HEK293 (cell line): ENCODE measurements around the gene PLSCR3.

Experiments
- CTCF ChIA-PET: fragments of 350-600 bp; formaldehyde crosslinking; extraction: SDS; loops from one replicate; lab custom pipeline; 2021; ENCODE audit warnings: antibody characterized with exemption; lab: Yijun Ruan, JAX
- POLR2A ChIA-PET: fragments of 300-600 bp; formaldehyde crosslinking; extraction: SDS; loops from one replicate; lab custom pipeline; 2020; ENCODE audit warnings: antibody characterized with exemption, inconsistent platforms; lab: Yijun Ruan, JAX
- H3K27ac ChIP-seq: fragments of 200-500 bp; sonication (Bioruptor generic); 2 replicates; pipeline ENCODE4 v1.5.1; 2014; ENCODE audit warnings: low read depth, low read length, control low read depth, inconsistent platforms; ENCODE audit errors: extremely low read depth
- H3K36me3 ChIP-seq, 2 experiments: fragments of 200-500 bp in 1 of 2; sonication (Bioruptor generic) in 1 of 2; 1 replicate in 1 of 2; 2 replicates in 1 of 2; pipeline ENCODE4 v1.5.1; 2014 to 2017; ENCODE audit warnings: inconsistent platforms in 2 of 2, low read length in 2 of 2; ENCODE audit not compliant: control insufficient read depth in 2 of 2, insufficient read depth in 1 of 2
- H3K4me1 ChIP-seq: fragments of 200-500 bp; sonication (Bioruptor generic); 2 replicates; pipeline ENCODE4 v1.5.1; 2014; ENCODE audit warnings: mild to moderate bottlenecking, low read length, inconsistent platforms; ENCODE audit not compliant: control insufficient read depth, insufficient read depth
- H3K4me3 ChIP-seq: 2 replicates; pipeline ENCODE4 v1.5.1; 2011; ENCODE audit warnings: low read depth, mild to moderate bottlenecking, control low read depth, low read length, moderate library complexity
- H3K9me3 ChIP-seq: fragments of 200-500 bp; sonication (Bioruptor generic); 2 replicates; pipeline ENCODE4 v1.5.1; 2014; ENCODE audit warnings: low read depth, low read length, inconsistent platforms; ENCODE audit not compliant: control insufficient read depth, insufficient read depth
- EGR2 ChIP-seq: fragments of 450-650 bp; formaldehyde crosslinking; IDR thresholded peaks from 2 replicates; pipeline ENCODE4 v1.5.1; 2016; ENCODE audit warnings: low read depth, missing biosample characterization, missing genetic modification characterization
- HOXA7 ChIP-seq: sonication (generic); formaldehyde crosslinking; IDR thresholded peaks from 2 replicates; pipeline ENCODE4 v1.8.1; 2022; ENCODE audit warnings: missing genetic modification reagents, borderline replicate concordance
- KLF10 ChIP-seq: fragments of 450-650 bp; IDR thresholded peaks from 2 replicates; pipeline ENCODE4 v1.5.1; 2018; ENCODE audit warnings: missing biosample characterization, mild to moderate bottlenecking, missing genetic modification characterization
- ZNF138 ChIP-seq: fragments of 450-650 bp; formaldehyde crosslinking; IDR thresholded peaks from 2 replicates; pipeline ENCODE4 v1.5.1; 2016; ENCODE audit warnings: missing biosample characterization, missing genetic modification characterization, borderline replicate concordance
- ZNF223 ChIP-seq: fragments of 450-650 bp; formaldehyde crosslinking; IDR thresholded peaks from 2 replicates; pipeline ENCODE4 v1.5.1; 2016; ENCODE audit warnings: missing biosample characterization, missing genetic modification characterization
- ZNF23 ChIP-seq: fragments of 450-650 bp; formaldehyde crosslinking; IDR thresholded peaks from 2 replicates; pipeline ENCODE4 v1.5.1; 2016; ENCODE audit warnings: missing biosample characterization, missing genetic modification characterization, borderline replicate concordance
- ZNF354C ChIP-seq: fragments of 450-650 bp; formaldehyde crosslinking; IDR thresholded peaks from 2 replicates; pipeline ENCODE4 v1.5.1; 2016; ENCODE audit warnings: missing biosample characterization, missing genetic modification characterization, low read depth, borderline replicate concordance
- ZNF48 ChIP-seq: fragments of 450-650 bp; formaldehyde crosslinking; IDR thresholded peaks from 2 replicates; pipeline ENCODE4 v1.5.1; 2016; ENCODE audit warnings: missing biosample characterization, missing genetic modification characterization
- ZNF501 ChIP-seq: fragments of 450-650 bp; formaldehyde crosslinking; IDR thresholded peaks from 2 replicates; pipeline ENCODE4 v1.5.1; 2016; ENCODE audit warnings: missing biosample characterization, missing genetic modification characterization
- ZNF548 ChIP-seq: fragments of 450-650 bp; formaldehyde crosslinking; IDR thresholded peaks from 2 replicates; pipeline ENCODE4 v1.5.1; 2016; ENCODE audit warnings: missing biosample characterization, missing genetic modification characterization
- ZNF600 ChIP-seq: fragments of 450-650 bp; formaldehyde crosslinking; IDR thresholded peaks from 2 replicates; pipeline ENCODE4 v1.5.1; 2016; ENCODE audit warnings: missing biosample characterization, missing genetic modification characterization
- ZNF658 ChIP-seq: fragments of 450-650 bp; formaldehyde crosslinking; IDR thresholded peaks from 2 replicates; pipeline ENCODE4; 2016; ENCODE audit warnings: missing biosample characterization, missing genetic modification characterization
- ZNF747 ChIP-seq: fragments of 450-650 bp; formaldehyde crosslinking; IDR thresholded peaks from 2 replicates; pipeline ENCODE4 v1.5.1; 2016; ENCODE audit warnings: missing biosample characterization, missing genetic modification characterization
- ZNF791 ChIP-seq: fragments of 450-650 bp; formaldehyde crosslinking; IDR thresholded peaks from 2 replicates; pipeline ENCODE4 v1.5.1; 2016; ENCODE audit warnings: missing biosample characterization, missing genetic modification characterization
- TF ChIP-seq, protein P1 (sequence below): fragments of 450-650 bp; formaldehyde crosslinking; IDR thresholded peaks from 2 replicates; pipeline ENCODE4 v1.5.1; 2016; ENCODE audit warnings: missing biosample characterization, missing genetic modification characterization
- TF ChIP-seq, protein P2 (sequence below): IDR thresholded peaks from 2 replicates; pipeline ENCODE4 v1.6.1; 2011; ENCODE audit warnings: mild to moderate bottlenecking, low read depth, low read length, borderline replicate concordance
- TF ChIP-seq, protein P3 (sequence below): fragments of 450-650 bp; formaldehyde crosslinking; IDR thresholded peaks from 2 replicates; pipeline ENCODE4 v1.5.1; 2017; ENCODE audit warnings: missing biosample characterization, missing genetic modification characterization
- TF ChIP-seq, protein P4 (sequence below): fragments of 450-650 bp; formaldehyde crosslinking; IDR thresholded peaks from 2 replicates; pipeline ENCODE4 v1.5.1; 2017; ENCODE audit warnings: missing biosample characterization, mild to moderate bottlenecking, missing genetic modification characterization, moderate library complexity
- TF ChIP-seq, protein P5 (sequence below): fragments of 450-650 bp; formaldehyde crosslinking; IDR thresholded peaks from 2 replicates; pipeline ENCODE4 v1.5.1; 2016; ENCODE audit warnings: missing biosample characterization, missing genetic modification characterization
- TF ChIP-seq, protein P6 (sequence below): fragments of 450-650 bp; formaldehyde crosslinking; IDR thresholded peaks from 2 replicates; pipeline ENCODE4 v1.5.1; 2016; ENCODE audit warnings: missing biosample characterization, missing genetic modification characterization
- TF ChIP-seq, protein P7 (sequence below): fragments of 450-650 bp; formaldehyde crosslinking; IDR thresholded peaks from 2 replicates; pipeline ENCODE4 v1.5.1; 2016; ENCODE audit warnings: missing biosample characterization, missing genetic modification characterization

The PLSCR3 gene

DNA sequence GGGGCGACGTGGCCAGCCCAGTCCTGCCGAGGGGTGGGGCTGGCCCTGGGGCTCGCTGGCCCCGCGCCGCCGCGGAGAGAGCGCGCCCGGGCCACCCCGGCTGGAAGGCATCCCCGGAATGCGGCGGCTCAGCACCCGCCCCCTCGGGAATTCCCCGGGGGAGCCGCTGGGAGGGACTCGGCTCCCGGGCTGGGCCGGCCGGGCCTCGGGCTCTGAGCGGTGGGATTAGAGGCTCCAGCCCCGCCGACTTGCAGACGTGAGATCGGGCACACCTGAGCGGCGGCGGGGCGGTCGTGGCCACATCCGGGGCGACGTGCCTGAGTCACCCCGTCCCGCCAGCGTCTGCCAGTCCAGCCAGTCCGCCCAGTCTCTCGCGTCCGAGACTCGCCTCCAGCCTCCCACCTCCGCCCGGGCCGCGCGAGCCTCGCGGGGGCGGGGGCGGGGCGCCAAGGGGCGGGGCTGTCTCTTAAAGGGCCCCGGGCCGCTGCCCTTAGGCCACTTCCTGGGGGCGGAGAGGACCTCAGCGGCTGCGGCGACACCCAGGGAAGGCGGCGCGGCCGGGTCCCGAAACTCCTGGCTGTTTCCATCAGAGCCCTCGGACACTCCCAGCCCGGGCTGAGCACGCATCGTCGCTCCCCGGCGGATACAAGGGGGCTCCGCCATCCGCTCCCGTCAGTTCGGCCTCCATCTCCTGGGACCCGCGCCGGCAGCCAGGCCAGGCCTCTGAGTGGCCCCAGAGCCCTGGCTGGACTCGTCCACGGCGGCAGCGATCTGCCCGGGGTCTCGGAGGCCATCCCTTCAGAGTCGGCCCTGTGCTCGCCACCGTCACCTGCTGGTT lies 42.4 kb downstream of the PLSCR3 start, which contains the start of gene KCTD11 (continued):
- TF ChIP-seq EGR2 (tag by site-specific recombination) (peak; percentile 93), ZNF791 (tag by site-specific recombination) (no peak), ZNF138 (tag by site-specific recombination) (no peak), ZNF23 (no peak), HOXA7 (CRISPR knock-in tag) (no peak), KLF10 (tag by site-specific recombination) (peak; percentile 97), ZNF548 (tag by site-specific recombination) (no peak), ZNF747 (tag by site-specific recombination) (no peak), ZNF501 (no peak), ZNF48 (tag by site-specific recombination) (no peak), ZNF354C (tag by site-specific recombination) (no peak), ZNF223 (tag by site-specific recombination) (peak; percentile 81)
- TF ChIP-seq, protein P1, sequence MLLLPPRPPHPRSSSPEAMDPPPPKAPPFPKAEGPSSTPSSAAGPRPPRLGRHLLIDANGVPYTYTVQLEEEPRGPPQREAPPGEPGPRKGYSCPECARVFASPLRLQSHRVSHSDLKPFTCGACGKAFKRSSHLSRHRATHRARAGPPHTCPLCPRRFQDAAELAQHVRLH (tag by site-specific recombination), result no peak
- TF ChIP-seq, protein P2, sequence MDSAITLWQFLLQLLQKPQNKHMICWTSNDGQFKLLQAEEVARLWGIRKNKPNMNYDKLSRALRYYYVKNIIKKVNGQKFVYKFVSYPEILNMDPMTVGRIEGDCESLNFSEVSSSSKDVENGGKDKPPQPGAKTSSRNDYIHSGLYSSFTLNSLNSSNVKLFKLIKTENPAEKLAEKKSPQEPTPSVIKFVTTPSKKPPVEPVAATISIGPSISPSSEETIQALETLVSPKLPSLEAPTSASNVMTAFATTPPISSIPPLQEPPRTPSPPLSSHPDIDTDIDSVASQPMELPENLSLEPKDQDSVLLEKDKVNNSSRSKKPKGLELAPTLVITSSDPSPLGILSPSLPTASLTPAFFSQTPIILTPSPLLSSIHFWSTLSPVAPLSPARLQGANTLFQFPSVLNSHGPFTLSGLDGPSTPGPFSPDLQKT, result no peak
- TF ChIP-seq, protein P3, sequence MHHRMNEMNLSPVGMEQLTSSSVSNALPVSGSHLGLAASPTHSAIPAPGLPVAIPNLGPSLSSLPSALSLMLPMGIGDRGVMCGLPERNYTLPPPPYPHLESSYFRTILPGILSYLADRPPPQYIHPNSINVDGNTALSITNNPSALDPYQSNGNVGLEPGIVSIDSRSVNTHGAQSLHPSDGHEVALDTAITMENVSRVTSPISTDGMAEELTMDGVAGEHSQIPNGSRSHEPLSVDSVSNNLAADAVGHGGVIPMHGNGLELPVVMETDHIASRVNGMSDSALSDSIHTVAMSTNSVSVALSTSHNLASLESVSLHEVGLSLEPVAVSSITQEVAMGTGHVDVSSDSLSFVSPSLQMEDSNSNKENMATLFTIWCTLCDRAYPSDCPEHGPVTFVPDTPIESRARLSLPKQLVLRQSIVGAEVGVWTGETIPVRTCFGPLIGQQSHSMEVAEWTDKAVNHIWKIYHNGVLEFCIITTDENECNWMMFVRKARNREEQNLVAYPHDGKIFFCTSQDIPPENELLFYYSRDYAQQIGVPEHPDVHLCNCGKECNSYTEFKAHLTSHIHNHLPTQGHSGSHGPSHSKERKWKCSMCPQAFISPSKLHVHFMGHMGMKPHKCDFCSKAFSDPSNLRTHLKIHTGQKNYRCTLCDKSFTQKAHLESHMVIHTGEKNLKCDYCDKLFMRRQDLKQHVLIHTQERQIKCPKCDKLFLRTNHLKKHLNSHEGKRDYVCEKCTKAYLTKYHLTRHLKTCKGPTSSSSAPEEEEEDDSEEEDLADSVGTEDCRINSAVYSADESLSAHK (tag by site-specific recombination), result no peak
- TF ChIP-seq, protein P4, sequence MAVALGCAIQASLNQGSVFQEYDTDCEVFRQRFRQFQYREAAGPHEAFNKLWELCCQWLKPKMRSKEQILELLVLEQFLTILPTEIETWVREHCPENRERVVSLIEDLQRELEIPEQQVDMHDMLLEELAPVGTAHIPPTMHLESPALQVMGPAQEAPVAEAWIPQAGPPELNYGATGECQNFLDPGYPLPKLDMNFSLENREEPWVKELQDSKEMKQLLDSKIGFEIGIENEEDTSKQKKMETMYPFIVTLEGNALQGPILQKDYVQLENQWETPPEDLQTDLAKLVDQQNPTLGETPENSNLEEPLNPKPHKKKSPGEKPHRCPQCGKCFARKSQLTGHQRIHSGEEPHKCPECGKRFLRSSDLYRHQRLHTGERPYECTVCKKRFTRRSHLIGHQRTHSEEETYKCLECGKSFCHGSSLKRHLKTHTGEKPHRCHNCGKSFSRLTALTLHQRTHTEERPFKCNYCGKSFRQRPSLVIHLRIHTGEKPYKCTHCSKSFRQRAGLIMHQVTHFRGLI (tag by site-specific recombination), result no peak; the same call in 1 of the 2 replicates
- TF ChIP-seq, protein P5, sequence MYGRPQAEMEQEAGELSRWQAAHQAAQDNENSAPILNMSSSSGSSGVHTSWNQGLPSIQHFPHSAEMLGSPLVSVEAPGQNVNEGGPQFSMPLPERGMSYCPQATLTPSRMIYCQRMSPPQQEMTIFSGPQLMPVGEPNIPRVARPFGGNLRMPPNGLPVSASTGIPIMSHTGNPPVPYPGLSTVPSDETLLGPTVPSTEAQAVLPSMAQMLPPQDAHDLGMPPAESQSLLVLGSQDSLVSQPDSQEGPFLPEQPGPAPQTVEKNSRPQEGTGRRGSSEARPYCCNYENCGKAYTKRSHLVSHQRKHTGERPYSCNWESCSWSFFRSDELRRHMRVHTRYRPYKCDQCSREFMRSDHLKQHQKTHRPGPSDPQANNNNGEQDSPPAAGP (tag by site-specific recombination), result peak; percentile 48; the same call in 1 of the 2 replicates

DNA sequence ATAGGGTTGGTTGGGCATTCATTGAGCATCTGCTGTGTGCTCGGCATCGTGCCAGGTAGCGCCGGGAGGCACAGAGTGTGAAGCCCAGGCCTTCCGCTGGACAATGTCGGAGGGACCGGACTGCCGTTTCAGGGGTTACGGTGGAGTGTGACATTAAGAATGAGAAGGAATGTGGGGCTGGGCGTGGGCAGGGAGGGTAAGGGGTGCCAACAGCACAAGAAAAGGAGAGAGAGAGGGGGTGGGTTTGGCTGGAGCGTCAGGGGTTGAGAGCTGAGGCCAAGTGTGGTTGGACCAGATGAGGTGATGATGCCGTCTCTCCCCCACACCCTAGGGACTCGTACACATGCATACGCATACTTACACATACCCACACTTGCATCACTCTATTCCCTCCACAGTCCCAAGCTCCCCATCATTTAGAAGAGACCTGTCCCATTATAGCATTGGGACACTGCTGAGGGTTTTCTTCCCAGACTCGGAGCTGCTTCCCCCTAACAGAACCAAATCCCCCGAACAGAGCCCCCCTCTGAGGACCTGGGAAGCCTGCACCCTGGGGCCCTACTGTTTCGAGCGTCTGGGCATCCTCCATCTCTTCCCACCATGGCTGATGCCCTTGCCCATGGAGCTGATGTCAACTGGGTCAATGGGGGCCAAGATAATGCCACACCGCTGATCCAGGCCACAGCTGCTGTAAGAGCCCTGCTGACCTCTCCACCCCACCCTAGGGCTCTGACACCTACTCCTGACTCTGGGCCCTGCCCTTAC lies 45.7 kb downstream of the PLSCR3 start:
- Histone ChIP-seq H3K9me3 (no peaks in the 10 kb centered on the region), H3K36me3 (no peaks in the 10 kb centered on the region), H3K27ac (no peak overlapping the region), H3K4me1 (peaks cover 14% of the 10 kb centered on the region), H3K4me3 (no peak overlapping the region)
- POLR2A ChIA-PET, result interaction anchor here (0.6 to 4.4 kb wide), 6 partner anchors 19 to 296 kb away, joined by 3 to 25 read pairs (median 4); partner anchors contain the start of genes NEURL4, TMEM256 and ZBTB4
- CTCF ChIA-PET, result interaction anchor here (0.6 to 3.4 kb wide), 11 partner anchors 12 to 303 kb away, joined by 3 to 12 read pairs (median 4); partner anchors contain the start of genes GABARAP, NEURL4 and SLC2A4
- TF ChIP-seq, protein P6, sequence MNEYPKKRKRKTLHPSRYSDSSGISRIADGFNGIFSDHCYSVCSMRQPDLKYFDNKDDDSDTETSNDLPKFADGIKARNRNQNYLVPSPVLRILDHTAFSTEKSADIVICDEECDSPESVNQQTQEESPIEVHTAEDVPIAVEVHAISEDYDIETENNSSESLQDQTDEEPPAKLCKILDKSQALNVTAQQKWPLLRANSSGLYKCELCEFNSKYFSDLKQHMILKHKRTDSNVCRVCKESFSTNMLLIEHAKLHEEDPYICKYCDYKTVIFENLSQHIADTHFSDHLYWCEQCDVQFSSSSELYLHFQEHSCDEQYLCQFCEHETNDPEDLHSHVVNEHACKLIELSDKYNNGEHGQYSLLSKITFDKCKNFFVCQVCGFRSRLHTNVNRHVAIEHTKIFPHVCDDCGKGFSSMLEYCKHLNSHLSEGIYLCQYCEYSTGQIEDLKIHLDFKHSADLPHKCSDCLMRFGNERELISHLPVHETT, result peak; percentile 14; the same call in 1 of the 2 replicates
- TF ChIP-seq ZNF600 (tag by site-specific recombination) (peak; percentile 26; the same call in 1 of the 2 replicates), ZNF658 (tag by site-specific recombination) (no peak)
- TF ChIP-seq, protein P7, sequence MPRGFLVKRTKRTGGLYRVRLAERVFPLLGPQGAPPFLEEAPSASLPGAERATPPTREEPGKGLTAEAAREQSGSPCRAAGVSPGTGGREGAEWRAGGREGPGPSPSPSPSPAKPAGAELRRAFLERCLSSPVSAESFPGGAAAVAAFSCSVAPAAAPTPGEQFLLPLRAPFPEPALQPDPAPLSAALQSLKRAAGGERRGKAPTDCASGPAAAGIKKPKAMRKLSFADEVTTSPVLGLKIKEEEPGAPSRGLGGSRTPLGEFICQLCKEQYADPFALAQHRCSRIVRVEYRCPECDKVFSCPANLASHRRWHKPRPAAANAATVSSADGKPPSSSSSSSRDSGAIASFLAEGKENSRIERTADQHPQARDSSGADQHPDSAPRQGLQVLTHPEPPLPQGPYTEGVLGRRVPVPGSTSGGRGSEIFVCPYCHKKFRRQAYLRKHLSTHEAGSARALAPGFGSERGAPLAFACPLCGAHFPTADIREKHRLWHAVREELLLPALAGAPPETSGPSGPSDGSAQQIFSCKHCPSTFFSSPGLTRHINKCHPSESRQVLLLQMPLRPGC, result peak; percentile 36; the same call in 1 of the 2 replicates
